ENCODE results near the gene GNAT3. TPM values are rescaled to one million over a fixed set of nuclear protein-coding genes. Genes with fewer than 3 reads are reported as not detected.

Gene GNAT3
- total RNA-seq, 1 donor from 2014 or later: 0.70 TPM

DNA sequence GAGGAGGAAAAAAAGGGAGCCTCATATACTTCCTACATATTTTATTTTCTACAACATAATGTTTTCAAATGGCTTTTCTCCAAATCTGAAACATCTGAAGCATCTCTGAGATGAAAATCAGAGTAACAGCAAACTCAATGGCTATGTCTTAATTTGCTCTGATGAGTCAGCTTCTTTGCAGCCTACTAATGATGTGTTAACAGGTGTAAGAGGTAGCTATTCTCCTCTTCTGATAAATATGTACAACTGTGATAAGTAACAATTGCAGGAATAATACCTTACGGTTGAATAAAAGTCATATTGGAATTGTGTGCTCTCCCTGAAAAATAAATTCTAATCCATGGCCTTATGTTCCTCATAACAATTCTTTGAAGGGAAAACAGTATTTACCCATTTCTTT is 45.2 kb downstream of the GNAT3 start:
- Mint-ChIP-seq H3K4me1 (ENCODE audit: unreplicated experiment) (no peaks in the 10 kb centered on the region), H3K27ac (no peak overlapping the region), H3K36me3 (no peaks in the 10 kb centered on the region), H3K9me3 (peaks cover 3% of the 10 kb centered on the region), H3K4me3 (no peak overlapping the region), H3K27me3 (no peaks in the 10 kb centered on the region)
- DNase-seq (ENCODE audit: extremely low spot score, unreplicated experiment): no peak
- TF ChIP-seq, protein P1, sequence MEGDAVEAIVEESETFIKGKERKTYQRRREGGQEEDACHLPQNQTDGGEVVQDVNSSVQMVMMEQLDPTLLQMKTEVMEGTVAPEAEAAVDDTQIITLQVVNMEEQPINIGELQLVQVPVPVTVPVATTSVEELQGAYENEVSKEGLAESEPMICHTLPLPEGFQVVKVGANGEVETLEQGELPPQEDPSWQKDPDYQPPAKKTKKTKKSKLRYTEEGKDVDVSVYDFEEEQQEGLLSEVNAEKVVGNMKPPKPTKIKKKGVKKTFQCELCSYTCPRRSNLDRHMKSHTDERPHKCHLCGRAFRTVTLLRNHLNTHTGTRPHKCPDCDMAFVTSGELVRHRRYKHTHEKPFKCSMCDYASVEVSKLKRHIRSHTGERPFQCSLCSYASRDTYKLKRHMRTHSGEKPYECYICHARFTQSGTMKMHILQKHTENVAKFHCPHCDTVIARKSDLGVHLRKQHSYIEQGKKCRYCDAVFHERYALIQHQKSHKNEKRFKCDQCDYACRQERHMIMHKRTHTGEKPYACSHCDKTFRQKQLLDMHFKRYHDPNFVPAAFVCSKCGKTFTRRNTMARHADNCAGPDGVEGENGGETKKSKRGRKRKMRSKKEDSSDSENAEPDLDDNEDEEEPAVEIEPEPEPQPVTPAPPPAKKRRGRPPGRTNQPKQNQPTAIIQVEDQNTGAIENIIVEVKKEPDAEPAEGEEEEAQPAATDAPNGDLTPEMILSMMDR (conservative IDR thresholded peaks at IDR 0.05): no peak

GRCh38 chr7:80464211-80464610 is 47.7 kb downstream of the GNAT3 start:
- no peaks in the 10 kb centered on the region for H3K4me1 Mint-ChIP-seq (ENCODE audit: unreplicated experiment)

DNA sequence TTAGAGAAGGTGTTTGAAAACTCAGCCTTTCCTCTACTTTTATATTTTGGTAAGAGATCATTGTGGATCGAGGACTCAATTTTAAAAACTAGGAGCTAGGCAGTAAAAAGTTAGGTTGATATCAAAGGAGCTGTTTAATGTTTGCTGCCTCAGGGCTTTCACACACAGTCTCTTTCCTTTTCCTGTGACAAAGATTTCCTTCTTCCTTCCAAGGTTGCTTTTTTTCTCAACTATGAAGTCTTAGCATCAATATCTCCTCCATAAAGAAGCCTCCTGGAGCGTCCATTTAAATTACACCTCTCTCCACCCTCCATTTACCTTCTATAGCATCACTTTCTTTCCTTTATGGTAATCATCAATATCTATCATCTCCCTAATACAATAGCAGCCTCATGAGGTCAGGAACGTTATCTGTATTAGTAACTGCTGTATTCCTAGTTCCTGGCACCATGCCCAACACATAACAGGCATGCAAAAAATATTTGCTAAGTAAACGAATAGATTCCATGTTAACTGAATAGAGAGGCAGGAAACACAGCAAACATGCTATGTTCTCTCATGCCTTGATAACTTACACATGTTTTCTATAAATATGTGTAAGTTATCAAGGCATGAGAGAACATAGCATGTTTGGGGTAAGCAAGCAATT is 48.5 kb downstream of the GNAT3 start:
- Mint-ChIP-seq H3K27ac (no peak overlapping the region), H3K27me3 (peaks cover 3% of the 10 kb centered on the region), H3K4me1 (ENCODE audit: unreplicated experiment) (no peaks in the 10 kb centered on the region), H3K4me3 (no peak overlapping the region), H3K36me3 (no peaks in the 10 kb centered on the region), H3K9me3 (peaks cover 3% of the 10 kb centered on the region)
- no peak for DNase-seq (ENCODE audit: extremely low spot score, unreplicated experiment)
- TF ChIP-seq, protein P1 (conservative IDR thresholded peaks at IDR 0.05): no peak

More at GRCh38 chr7:80464211-80464610, 47.7 kb downstream of the GNAT3 start:
- Mint-ChIP-seq H3K9me3 (peaks cover 3% of the 10 kb centered on the region), H3K27me3 (peaks cover 3% of the 10 kb centered on the region), H3K4me3 (no peak overlapping the region), H3K27ac (no peak overlapping the region), H3K36me3 (no peaks in the 10 kb centered on the region)
- TF ChIP-seq, protein P1 (conservative IDR thresholded peaks at IDR 0.05): no peak
- no peak for DNase-seq (ENCODE audit: extremely low spot score, unreplicated experiment)

DNA sequence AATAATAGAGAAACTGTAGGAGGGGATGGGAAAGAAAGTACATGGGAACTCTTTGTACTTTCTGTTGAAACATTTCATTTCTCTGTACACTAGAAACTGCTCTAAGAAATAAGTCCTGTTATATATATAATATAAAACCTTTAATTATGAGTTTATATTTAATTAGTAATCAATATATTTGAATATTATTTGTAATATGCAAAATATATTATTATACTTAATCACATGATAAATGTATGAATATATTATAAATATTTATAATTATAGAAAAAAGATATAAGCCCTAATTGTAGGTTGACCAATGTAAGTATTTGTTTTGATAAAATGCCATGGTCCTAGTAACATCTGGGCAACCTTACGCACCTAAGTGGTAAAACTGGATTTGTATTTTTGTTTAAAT is 51.0 kb downstream of the GNAT3 start:
- TF ChIP-seq, protein P1 (conservative IDR thresholded peaks at IDR 0.05): no peak
- no peaks in the 10 kb centered on the region for H3K4me1 Mint-ChIP-seq (ENCODE audit: unreplicated experiment)
- DNase-seq (ENCODE audit: extremely low spot score, unreplicated experiment): no peak
- no peaks in the 10 kb centered on the region for H3K36me3 Mint-ChIP-seq
- H3K27ac Mint-ChIP-seq: no peak overlapping the region
- H3K4me3 Mint-ChIP-seq: no peak overlapping the region
- H3K27me3 Mint-ChIP-seq: peaks cover 3% of the 10 kb centered on the region
- H3K9me3 Mint-ChIP-seq: peaks cover 3% of the 10 kb centered on the region

DNA sequence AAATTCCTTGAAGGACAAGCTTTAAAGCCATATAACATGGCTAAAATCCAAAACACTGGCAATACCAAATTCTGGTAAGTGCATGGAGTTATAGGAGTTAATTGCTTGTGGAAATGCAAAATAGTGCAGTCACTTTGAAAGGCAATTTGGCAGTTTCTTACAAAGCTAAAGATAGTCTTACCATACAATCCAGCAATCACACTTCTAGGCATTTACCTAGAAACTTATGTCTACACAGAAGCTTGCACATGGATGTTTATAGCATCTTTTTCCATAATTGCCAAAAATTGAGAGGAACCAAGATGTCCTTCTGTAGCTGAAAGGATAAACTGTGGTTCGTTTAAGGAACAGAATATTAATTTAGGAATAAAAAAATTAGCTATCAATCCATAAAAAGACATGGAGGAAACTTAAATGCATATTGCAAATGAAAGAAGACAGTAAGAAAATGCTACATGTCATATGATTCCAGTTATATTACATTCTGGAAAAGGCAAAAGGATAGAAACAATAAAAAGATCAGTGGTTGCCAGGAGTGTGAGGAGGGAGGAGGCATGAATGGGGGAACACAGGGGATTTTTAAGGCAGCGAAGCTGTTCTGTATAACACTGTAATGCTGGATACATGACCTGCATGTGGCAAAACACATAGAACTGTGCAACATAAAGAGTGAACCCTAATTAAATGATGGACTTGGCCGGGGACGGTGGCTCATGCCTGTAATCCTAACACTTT is 51.9 kb downstream of the GNAT3 start:
- Mint-ChIP-seq H3K27me3 (peaks cover 3% of the 10 kb centered on the region), H3K4me3 (no peak overlapping the region), H3K36me3 (no peaks in the 10 kb centered on the region), H3K9me3 (peaks cover 3% of the 10 kb centered on the region), H3K27ac (no peak overlapping the region), H3K4me1 (ENCODE audit: unreplicated experiment) (no peaks in the 10 kb centered on the region)
- DNase-seq (ENCODE audit: extremely low spot score, unreplicated experiment): no peak
- TF ChIP-seq, protein P1 (conservative IDR thresholded peaks at IDR 0.05): no peak
